Measurements from ENCODE around the gene CDK5RAP2. TPM values are rescaled to one million over a fixed set of nuclear protein-coding genes. Genes with fewer than 3 reads are reported as not detected.
"Not testable (repeated sequence)": the region's sequence is repeated elsewhere in the genome, so short reads cannot be mapped to it uniquely, and the experiment has no call there.

CDK5RAP2 gene
- total RNA-seq, 2 donors from 2014 or later = 31.9 to 45.8 TPM

- Histone ChIP-seq H3K27ac (no peak overlapping the region), H3K36me3 (no peaks in the 10 kb centered on the region), H3K9me3 (no peaks in the 10 kb centered on the region), H3K4me1 (no peaks in the 10 kb centered on the region), H3K27me3 (no peaks in the 10 kb centered on the region), H3K4me3 (no peak overlapping the region), H3K9ac (ENCODE audit: low read depth in 2 of 2, low read length in 2 of 2) (no peak overlapping the region)
- TF ChIP-seq CTCF (IDR thresholded peaks at IDR 0.05) = no peak
- DNase-seq = no peak
- intact Hi-C loops (cut with DNase I) = no loop called here
These were observed 21.5 kb downstream of the CDK5RAP2 start for GRCh38 chr9:120558454-120558853.

- no peak for DNase-seq
- H3K9ac ChIP-seq (ENCODE audit: low read depth in 2 of 2, low read length in 2 of 2) = no peak overlapping the region
- H3K36me3 ChIP-seq = no peaks in the 10 kb centered on the region
- H3K9me3 ChIP-seq = no peaks in the 10 kb centered on the region
- H3K27ac ChIP-seq = no peak overlapping the region
- H3K4me3 ChIP-seq = no peak overlapping the region
- intact Hi-C loops (cut with DNase I) = no loop called here
- no peaks in the 10 kb centered on the region for H3K27me3 ChIP-seq
- H3K4me1 ChIP-seq = no peaks in the 10 kb centered on the region
- no peak for TF ChIP-seq CTCF (IDR thresholded peaks at IDR 0.05)
These were observed 22.8 kb downstream of the CDK5RAP2 start for GRCh38 chr9:120557205-120557604.

GRCh38 chr9:120556775-120557174 is 23.2 kb downstream of the CDK5RAP2 start:
- no peak for TF ChIP-seq CTCF (IDR thresholded peaks at IDR 0.05)

GRCh38 chr9:120555839-120556238 is 24.1 kb downstream of the CDK5RAP2 start:
- Histone ChIP-seq H3K36me3 (no peaks in the 10 kb centered on the region), H3K9me3 (no peaks in the 10 kb centered on the region), H3K4me1 (no peaks in the 10 kb centered on the region), H3K9ac (ENCODE audit: low read depth in 2 of 2, low read length in 2 of 2) (no peak overlapping the region), H3K27ac (no peak overlapping the region), H3K27me3 (no peaks in the 10 kb centered on the region), H3K4me3 (no peak overlapping the region)
- intact Hi-C loops (cut with DNase I) = no loop called here
- TF ChIP-seq CTCF (IDR thresholded peaks at IDR 0.05) = no peak
- no peak for DNase-seq

More at GRCh38 chr9:120556775-120557174, 23.2 kb downstream of the CDK5RAP2 start:
- Histone ChIP-seq H3K9me3 (no peaks in the 10 kb centered on the region), H3K9ac (ENCODE audit: low read depth in 2 of 2, low read length in 2 of 2) (no peak overlapping the region), H3K36me3 (no peaks in the 10 kb centered on the region), H3K4me1 (no peaks in the 10 kb centered on the region), H3K27ac (no peak overlapping the region), H3K27me3 (no peaks in the 10 kb centered on the region), H3K4me3 (no peak overlapping the region)
- intact Hi-C loops (cut with DNase I) = no loop called here
- no peak for DNase-seq

- H3K4me1 ChIP-seq; H3K36me3 ChIP-seq; H3K27ac ChIP-seq; H3K9ac ChIP-seq (ENCODE audit: low read depth in 2 of 2, low read length in 2 of 2); intact Hi-C loops (cut with DNase I); H3K4me3 ChIP-seq; H3K27me3 ChIP-seq; DNase-seq; H3K9me3 ChIP-seq: not testable (repeated sequence)
These were observed 27.7 kb downstream of the CDK5RAP2 start for GRCh38 chr9:120552210-120552704.

GRCh38 chr9:120545701-120546550 is 34.0 kb downstream of the CDK5RAP2 start:
- DNase-seq = no peak
- Histone ChIP-seq H3K36me3 (no peaks in the 10 kb centered on the region), H3K27ac (no peak overlapping the region)

More at GRCh38 chr9:120545701-120546550, 34.0 kb downstream of the CDK5RAP2 start:
- H3K4me3 ChIP-seq = no peak overlapping the region
- TF ChIP-seq CTCF (IDR thresholded peaks at IDR 0.05) = no peak
- H3K4me1 ChIP-seq = no peaks in the 10 kb centered on the region
- intact Hi-C loops (cut with DNase I) = no loop called here
- no peaks in the 10 kb centered on the region for H3K27me3 ChIP-seq
- no peak overlapping the region for H3K9ac ChIP-seq (ENCODE audit: low read depth in 2 of 2, low read length in 2 of 2)
- no peaks in the 10 kb centered on the region for H3K9me3 ChIP-seq
